ENCODE measurements around the gene SNX2.
"Not testable (repeated sequence)": the region's sequence is repeated elsewhere in the genome, so short reads cannot be mapped to it uniquely, and the experiment has no call there.

The SNX2 gene

DNA sequence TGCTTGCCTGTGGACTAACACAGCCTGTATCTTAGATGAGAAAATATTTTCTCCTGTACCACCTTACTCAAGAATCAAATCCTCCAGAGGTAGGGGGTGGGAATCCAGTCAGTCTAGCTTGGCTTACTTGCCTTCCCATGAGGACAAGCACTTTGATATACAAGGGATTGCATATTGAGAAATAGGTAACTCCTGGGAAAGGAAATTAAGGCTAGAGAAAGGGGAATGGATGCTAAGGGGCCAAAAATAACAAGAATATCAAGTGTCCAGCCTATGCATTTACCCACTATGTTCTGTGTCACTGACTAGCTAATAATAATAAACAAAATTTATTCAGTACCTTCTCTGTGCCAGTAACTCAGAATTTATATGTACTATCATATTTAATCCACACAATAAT, 21.4 kb upstream of the SNX2 start:
- no peaks in the 10 kb centered on the region for H3K9me3 ChIP-seq (ENCODE audit: control insufficient read depth, insufficient read depth, low read length)
- H3K4me1 ChIP-seq (ENCODE audit: control insufficient read depth, insufficient read depth, low read length) = peaks cover 6% of the 10 kb centered on the region; the same call in 1 of the 2 replicates
- no peaks in the 10 kb centered on the region for H3K27me3 ChIP-seq (ENCODE audit: control insufficient read depth, insufficient read depth, low read length)
- H3K36me3 ChIP-seq (ENCODE audit: control insufficient read depth, insufficient read depth, low read length) = no peaks in the 10 kb centered on the region
- H3K27ac ChIP-seq (ENCODE audit: low read depth, low read length) = no peak overlapping the region
- H3K4me3 ChIP-seq (ENCODE audit: low read depth, low read length) = no peak overlapping the region
- no peak overlapping the region for H3K9ac ChIP-seq (ENCODE audit: low read depth, low read length)

- Histone ChIP-seq H3K9ac (ENCODE audit: low read depth, low read length) (no peak overlapping the region), H3K4me1 (ENCODE audit: control insufficient read depth, insufficient read depth, low read length) (peaks cover 6% of the 10 kb centered on the region; the same call in 1 of the 2 replicates), H3K27ac (ENCODE audit: low read depth, low read length) (no peak overlapping the region), H3K27me3 (ENCODE audit: control insufficient read depth, insufficient read depth, low read length) (no peaks in the 10 kb centered on the region), H3K4me3 (ENCODE audit: low read depth, low read length) (no peak overlapping the region), H3K36me3 (ENCODE audit: control insufficient read depth, insufficient read depth, low read length) (no peaks in the 10 kb centered on the region), H3K9me3 (ENCODE audit: control insufficient read depth, insufficient read depth, low read length) (no peaks in the 10 kb centered on the region)
Measured at GRCh38 chr5:122755783-122756182, 19.1 kb upstream of the SNX2 start.

DNA sequence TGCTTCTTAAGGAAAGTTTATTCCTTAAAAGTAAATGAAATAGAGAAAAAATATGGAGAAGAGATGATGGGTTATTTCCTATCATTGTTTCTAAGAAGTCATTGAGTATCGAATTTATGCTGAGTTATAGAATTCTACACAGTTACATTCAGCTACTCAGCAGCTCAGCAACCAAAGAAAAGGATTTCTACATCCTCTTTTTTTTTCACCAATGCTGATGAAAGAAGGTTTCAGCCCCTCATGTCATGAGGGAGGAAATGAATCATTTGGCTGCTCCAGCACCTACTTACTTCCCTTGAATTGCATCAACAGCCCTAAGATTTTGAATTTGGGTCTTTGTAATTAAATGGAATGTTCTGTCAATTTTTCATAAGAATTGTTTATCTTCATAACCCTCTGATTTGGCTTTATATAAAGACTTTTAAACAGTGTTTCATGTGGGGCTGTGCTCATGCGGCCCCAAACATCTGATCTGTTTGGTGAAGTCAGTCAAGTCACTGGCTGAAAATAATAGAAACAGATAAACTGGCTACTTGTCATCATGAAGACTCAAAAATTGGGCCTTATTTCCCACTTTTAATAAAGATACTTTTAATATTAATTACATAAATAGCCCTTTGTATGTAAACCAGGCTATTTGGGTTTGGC, 18.5 kb upstream of the SNX2 start:
- Histone ChIP-seq H3K9ac (ENCODE audit: low read depth, low read length) (no peak overlapping the region), H3K27ac (ENCODE audit: low read depth, low read length) (no peak overlapping the region), H3K36me3 (ENCODE audit: control insufficient read depth, insufficient read depth, low read length) (no peaks in the 10 kb centered on the region), H3K4me1 (ENCODE audit: control insufficient read depth, insufficient read depth, low read length) (peaks cover 1% of the 10 kb centered on the region; the same call in 1 of the 2 replicates), H3K27me3 (ENCODE audit: control insufficient read depth, insufficient read depth, low read length) (no peaks in the 10 kb centered on the region), H3K4me3 (ENCODE audit: low read depth, low read length) (no peak overlapping the region), H3K9me3 (ENCODE audit: control insufficient read depth, insufficient read depth, low read length) (no peaks in the 10 kb centered on the region)

GRCh38 chr5:122757285-122757684, 17.6 kb upstream of the SNX2 start:
- Histone ChIP-seq H3K27ac (ENCODE audit: low read depth, low read length) (no peak overlapping the region), H3K36me3 (ENCODE audit: control insufficient read depth, insufficient read depth, low read length) (no peaks in the 10 kb centered on the region), H3K9ac (ENCODE audit: low read depth, low read length) (no peak overlapping the region), H3K27me3 (ENCODE audit: control insufficient read depth, insufficient read depth, low read length) (no peaks in the 10 kb centered on the region), H3K4me3 (ENCODE audit: low read depth, low read length) (no peak overlapping the region), H3K9me3 (ENCODE audit: control insufficient read depth, insufficient read depth, low read length) (no peaks in the 10 kb centered on the region), H3K4me1 (ENCODE audit: control insufficient read depth, insufficient read depth, low read length) (peaks cover 3% of the 10 kb centered on the region)

DNA sequence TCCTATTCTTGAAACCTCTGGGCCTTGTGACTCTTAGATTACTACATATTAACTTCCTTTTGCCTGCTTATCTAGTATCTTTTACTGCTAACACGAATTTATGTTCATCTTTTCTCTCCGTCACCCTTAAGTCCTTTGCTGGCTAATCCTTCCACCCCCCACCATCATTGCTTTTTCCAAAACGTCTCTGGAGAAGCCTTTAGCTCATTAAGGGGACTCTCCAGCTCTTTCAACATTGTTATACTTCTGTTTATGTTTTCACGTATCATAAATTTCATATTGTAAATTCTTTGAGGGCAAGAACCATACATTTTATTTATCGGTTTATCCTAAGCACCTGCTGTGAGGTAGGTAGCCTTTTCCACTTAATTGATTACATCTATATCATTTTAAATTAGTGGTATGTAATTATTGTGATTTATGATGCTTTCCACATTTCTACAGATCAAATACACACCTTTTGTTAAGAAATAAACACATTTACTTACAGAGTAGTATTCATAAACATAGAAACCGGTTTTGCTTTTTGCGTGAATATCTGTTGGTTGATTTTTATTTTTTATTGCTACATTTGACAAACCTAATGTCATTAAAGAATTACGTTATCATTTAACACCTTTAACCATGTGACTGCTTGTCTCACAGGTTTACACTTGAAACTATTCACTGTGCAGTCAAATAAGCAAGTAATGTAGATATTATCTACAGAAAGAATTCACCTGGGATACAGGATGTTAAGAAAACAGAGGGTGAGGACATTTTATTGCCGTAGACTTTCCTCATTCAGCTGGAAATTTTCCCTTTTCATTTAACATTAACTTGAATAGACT, 15.4 kb upstream of the SNX2 start:
- H3K4me1 ChIP-seq (ENCODE audit: control insufficient read depth, insufficient read depth, low read length) = peaks cover 6% of the 10 kb centered on the region
- no peaks in the 10 kb centered on the region for H3K36me3 ChIP-seq (ENCODE audit: control insufficient read depth, insufficient read depth, low read length)
- no peak overlapping the region for H3K4me3 ChIP-seq (ENCODE audit: low read depth, low read length)
- no peaks in the 10 kb centered on the region for H3K9me3 ChIP-seq (ENCODE audit: control insufficient read depth, insufficient read depth, low read length)
- H3K9ac ChIP-seq (ENCODE audit: low read depth, low read length) = no peak overlapping the region
- H3K27me3 ChIP-seq (ENCODE audit: control insufficient read depth, insufficient read depth, low read length) = no peaks in the 10 kb centered on the region
- no peak overlapping the region for H3K27ac ChIP-seq (ENCODE audit: low read depth, low read length)

GRCh38 chr5:122760236-122760635, 14.6 kb upstream of the SNX2 start:
- H3K36me3 ChIP-seq (ENCODE audit: control insufficient read depth, insufficient read depth, low read length) = no peaks in the 10 kb centered on the region
- no peak overlapping the region for H3K9ac ChIP-seq (ENCODE audit: low read depth, low read length)
- H3K27me3 ChIP-seq (ENCODE audit: control insufficient read depth, insufficient read depth, low read length) = no peaks in the 10 kb centered on the region
- H3K4me3 ChIP-seq (ENCODE audit: low read depth, low read length) = no peak overlapping the region
- H3K4me1 ChIP-seq (ENCODE audit: control insufficient read depth, insufficient read depth, low read length) = peaks cover 6% of the 10 kb centered on the region
- H3K9me3 ChIP-seq (ENCODE audit: control insufficient read depth, insufficient read depth, low read length) = no peaks in the 10 kb centered on the region
- H3K27ac ChIP-seq (ENCODE audit: low read depth, low read length) = no peak overlapping the region

GRCh38 chr5:122761115-122761514, 13.8 kb upstream of the SNX2 start:
- Histone ChIP-seq H3K9me3 (ENCODE audit: control insufficient read depth, insufficient read depth, low read length) (no peaks in the 10 kb centered on the region), H3K27me3 (ENCODE audit: control insufficient read depth, insufficient read depth, low read length) (no peaks in the 10 kb centered on the region), H3K27ac (ENCODE audit: low read depth, low read length) (no peak overlapping the region), H3K36me3 (ENCODE audit: control insufficient read depth, insufficient read depth, low read length) (no peaks in the 10 kb centered on the region), H3K4me3 (ENCODE audit: low read depth, low read length) (no peak overlapping the region), H3K9ac (ENCODE audit: low read depth, low read length) (no peak overlapping the region), H3K4me1 (ENCODE audit: control insufficient read depth, insufficient read depth, low read length) (peaks cover 6% of the 10 kb centered on the region)

DNA sequence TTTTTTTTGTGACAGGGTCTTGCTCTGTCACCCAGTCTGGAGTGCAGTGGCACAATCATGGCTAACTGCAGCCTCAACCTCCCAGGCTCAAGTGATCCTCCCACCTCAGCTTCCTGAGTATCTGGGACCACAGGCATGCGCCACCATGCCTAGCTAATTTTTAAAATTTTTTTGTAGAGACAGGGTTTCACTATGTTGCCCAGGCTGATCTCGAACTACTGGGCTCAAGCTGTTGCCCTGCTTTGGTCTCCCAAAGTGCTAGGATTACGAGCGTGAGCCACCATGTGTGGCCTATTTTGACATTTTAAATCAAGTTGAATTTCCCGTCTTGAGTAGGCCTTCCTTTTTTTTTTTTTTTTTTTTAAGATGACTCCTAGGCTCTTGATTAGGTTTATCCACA, 13.0 kb upstream of the SNX2 start:
- not testable (repeated sequence) for H3K9me3 ChIP-seq (ENCODE audit: control insufficient read depth, insufficient read depth, low read length); H3K27ac ChIP-seq (ENCODE audit: low read depth, low read length); H3K36me3 ChIP-seq (ENCODE audit: control insufficient read depth, insufficient read depth, low read length); H3K27me3 ChIP-seq (ENCODE audit: control insufficient read depth, insufficient read depth, low read length); H3K4me1 ChIP-seq (ENCODE audit: control insufficient read depth, insufficient read depth, low read length); H3K4me3 ChIP-seq (ENCODE audit: low read depth, low read length); H3K9ac ChIP-seq (ENCODE audit: low read depth, low read length)

DNA sequence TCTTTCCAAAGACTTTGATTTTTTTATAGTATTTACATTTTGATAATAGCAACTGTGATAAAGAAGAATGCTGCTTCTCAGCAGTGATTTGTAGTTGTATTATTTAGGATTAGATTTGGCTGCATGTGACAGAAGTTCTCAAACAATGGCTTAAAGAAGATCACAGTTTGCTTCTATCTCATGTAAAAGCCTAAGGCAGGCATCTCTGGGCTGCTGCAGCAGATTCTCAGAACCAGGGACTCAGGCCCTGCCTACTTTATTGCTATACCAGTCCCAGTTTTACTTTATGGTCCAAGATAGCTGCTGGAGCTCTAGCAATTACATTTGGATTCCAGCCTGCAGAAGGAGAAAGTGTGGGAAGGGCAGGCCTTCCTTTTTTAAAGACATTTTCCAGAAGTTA, 8.8 kb upstream of the SNX2 start:
- no peak overlapping the region for H3K9ac ChIP-seq (ENCODE audit: low read depth, low read length)
- H3K27ac ChIP-seq (ENCODE audit: low read depth, low read length) = no peak overlapping the region
- no peak overlapping the region for H3K4me3 ChIP-seq (ENCODE audit: low read depth, low read length)
- no peaks in the 10 kb centered on the region for H3K36me3 ChIP-seq (ENCODE audit: control insufficient read depth, insufficient read depth, low read length)
- H3K27me3 ChIP-seq (ENCODE audit: control insufficient read depth, insufficient read depth, low read length) = no peaks in the 10 kb centered on the region
- no peaks in the 10 kb centered on the region for H3K9me3 ChIP-seq (ENCODE audit: control insufficient read depth, insufficient read depth, low read length)
- H3K4me1 ChIP-seq (ENCODE audit: control insufficient read depth, insufficient read depth, low read length) = peaks cover 6% of the 10 kb centered on the region

- H3K4me1 ChIP-seq (ENCODE audit: control insufficient read depth, insufficient read depth, low read length) = no peaks in the 10 kb centered on the region
- H3K9me3 ChIP-seq (ENCODE audit: control insufficient read depth, insufficient read depth, low read length) = no peaks in the 10 kb centered on the region
- H3K9ac ChIP-seq (ENCODE audit: low read depth, low read length) = no peak overlapping the region
- H3K4me3 ChIP-seq (ENCODE audit: low read depth, low read length) = no peak overlapping the region
- H3K27me3 ChIP-seq (ENCODE audit: control insufficient read depth, insufficient read depth, low read length) = no peaks in the 10 kb centered on the region; the same call in 1 of the 2 replicates
- no peak overlapping the region for H3K27ac ChIP-seq (ENCODE audit: low read depth, low read length)
- H3K36me3 ChIP-seq (ENCODE audit: control insufficient read depth, insufficient read depth, low read length) = no peaks in the 10 kb centered on the region
Measured at GRCh38 chr5:122770477-122770876, 4.4 kb upstream of the SNX2 start.

DNA sequence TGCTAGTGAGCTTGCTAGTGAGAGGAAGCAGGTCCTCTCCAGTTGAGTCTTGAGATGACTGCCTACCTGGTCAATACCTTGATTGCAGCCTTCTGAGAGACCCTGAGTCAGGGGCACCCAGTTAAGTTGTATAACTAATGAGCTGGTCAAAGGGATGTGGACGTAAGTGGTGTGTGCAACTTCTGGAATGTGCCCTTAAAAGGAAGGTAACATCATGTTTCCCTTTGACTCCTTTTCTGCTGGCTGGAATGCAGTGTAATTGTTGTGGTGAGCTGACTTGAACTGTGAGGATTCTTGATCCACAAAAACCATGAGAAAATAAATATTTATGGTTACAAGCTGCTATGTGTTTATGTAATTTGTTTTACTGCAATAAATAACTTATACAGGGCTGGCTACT, 2.4 kb upstream of the SNX2 start:
- peaks cover 16% of the 10 kb centered on the region for H3K4me1 ChIP-seq (ENCODE audit: control insufficient read depth, insufficient read depth, low read length)
- no peak overlapping the region for H3K27ac ChIP-seq (ENCODE audit: low read depth, low read length)
- H3K36me3 ChIP-seq (ENCODE audit: control insufficient read depth, insufficient read depth, low read length) = no peaks in the 10 kb centered on the region

More for the DNA sequence above, 2.4 kb upstream of the SNX2 start:
- Histone ChIP-seq H3K27me3 (ENCODE audit: control insufficient read depth, insufficient read depth, low read length) (no peaks in the 10 kb centered on the region; the same call in 1 of the 2 replicates), H3K9ac (ENCODE audit: low read depth, low read length) (no peak overlapping the region), H3K9me3 (ENCODE audit: control insufficient read depth, insufficient read depth, low read length) (no peaks in the 10 kb centered on the region), H3K4me3 (ENCODE audit: low read depth, low read length) (no peak overlapping the region)

Data from HUES48 (cell line).